ENCODE results near the gene ZHX3. TPM values are rescaled to one million over a fixed set of nuclear protein-coding genes. Genes with fewer than 3 reads are reported as not detected.

Gene ZHX3
- total and polyA plus RNA-seq, 10 of the 15 experiments (the other 5 are each of a cell fraction or from before 2014, with no cell fraction given), result 1.3 to 14.0 (median 5.0) TPM

DNA sequence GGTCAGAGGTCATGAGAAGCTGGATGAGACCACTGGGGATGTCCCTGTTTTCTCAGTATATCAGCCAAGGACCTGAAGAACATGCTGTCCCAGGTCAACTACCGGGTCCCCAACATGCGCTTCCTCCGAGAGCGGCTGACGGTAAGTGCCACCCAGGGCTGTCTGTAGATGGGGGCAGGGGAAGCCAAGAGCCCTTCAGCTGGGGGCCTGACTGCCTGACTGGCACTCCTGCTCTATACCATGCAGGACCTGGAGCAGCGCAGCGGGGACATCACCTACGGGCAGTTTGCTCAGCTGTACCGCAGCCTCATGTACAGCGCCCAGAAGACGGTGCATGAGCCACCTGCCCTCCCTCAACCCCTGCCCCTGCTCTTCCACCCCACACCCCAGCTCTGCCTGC is 155.1 kb downstream of the ZHX3 start (continued):
- TF ChIP-seq, protein P1, sequence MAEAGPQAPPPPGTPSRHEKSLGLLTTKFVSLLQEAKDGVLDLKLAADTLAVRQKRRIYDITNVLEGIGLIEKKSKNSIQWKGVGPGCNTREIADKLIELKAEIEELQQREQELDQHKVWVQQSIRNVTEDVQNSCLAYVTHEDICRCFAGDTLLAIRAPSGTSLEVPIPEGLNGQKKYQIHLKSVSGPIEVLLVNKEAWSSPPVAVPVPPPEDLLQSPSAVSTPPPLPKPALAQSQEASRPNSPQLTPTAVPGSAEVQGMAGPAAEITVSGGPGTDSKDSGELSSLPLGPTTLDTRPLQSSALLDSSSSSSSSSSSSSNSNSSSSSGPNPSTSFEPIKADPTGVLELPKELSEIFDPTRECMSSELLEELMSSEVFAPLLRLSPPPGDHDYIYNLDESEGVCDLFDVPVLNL (IDR thresholded peaks at IDR 0.05; ENCODE audit: low read depth, low read length), result no peak

DNA sequence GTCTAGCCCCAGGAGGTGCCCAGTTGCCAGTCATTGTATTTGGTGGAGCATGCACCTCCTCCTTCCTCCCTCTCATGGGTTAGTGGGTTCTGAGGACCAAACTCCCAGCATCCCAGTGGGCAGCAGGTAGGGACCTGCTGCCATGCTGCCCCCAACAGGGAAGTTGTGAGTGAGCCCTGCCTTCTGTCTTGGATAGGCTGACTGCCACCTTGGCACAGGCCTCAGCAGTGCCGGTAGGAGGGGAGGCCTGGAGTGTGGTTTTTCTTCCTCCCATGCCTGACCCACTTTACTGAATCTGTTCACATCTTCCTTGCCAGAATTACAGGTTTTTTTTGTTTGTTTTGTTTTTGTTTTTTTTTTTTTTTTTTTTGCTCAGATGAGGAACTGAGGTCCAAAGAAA is 155.6 kb downstream of the ZHX3 start:
- intact Hi-C loops (cut with micrococcal nuclease; ENCODE audit: unreplicated experiment), result no loop called here
- H3K9me3 ChIP-seq (replicated peaks; ENCODE audit: control insufficient read depth, insufficient read depth, low read length), result no peaks in the 10 kb centered on the region
- no peaks in the 10 kb centered on the region; the same call in none of the 2 replicates for H4K20me1 ChIP-seq (ENCODE audit: control insufficient read depth, insufficient read depth)
- no peak overlapping the region for H3K27ac ChIP-seq (ENCODE audit: control insufficient read depth, insufficient read depth)
- H3K4me1 ChIP-seq (ENCODE audit: control insufficient read depth, insufficient read depth, low read length), result peaks cover 19% of the 10 kb centered on the region
- 92% methylated on average over 1 of the region's 1 CpG for WGBS (ENCODE audit: insufficient coverage, insufficient replicate concordance, low lambda C conversion rate, missing lambda C conversion rate)
- no peaks in the 10 kb centered on the region for H3K27me3 ChIP-seq (replicated peaks in 1 of 2; ENCODE audit: control insufficient read depth in 2 of 2, insufficient read depth in 2 of 2, low read length in 1 of 2)
- H3K36me3 ChIP-seq (ENCODE audit: control insufficient read depth in 2 of 2, insufficient read depth in 2 of 2, low read length in 1 of 2), result peaks cover 31 to 56% of the 10 kb centered on the region in 2 experiments
- POLR2A ChIA-PET, result no interaction called here
- H3K79me2 ChIP-seq (ENCODE audit: control insufficient read depth, insufficient read depth, low read length), result peaks cover 15% of the 10 kb centered on the region
- FAIRE-seq (no peak), DNase-seq (ENCODE audit: low read depth, low spot score) (no peak), ATAC-seq (no peak)
- in situ Hi-C loops (cut with MboI), result no loop called here
- no TSS peak for BruUV-seq (replicated peaks)
- CTCF ChIA-PET, result no interaction called here
- no peak overlapping the region for H3K9ac ChIP-seq (ENCODE audit: control insufficient read depth, insufficient read depth, low read length)
- H3K4me3 ChIP-seq, result no peak overlapping the region
- SMC1A ChIA-PET (ENCODE audit: uncharacterized antibody, unreplicated experiment), result no interaction called here
- H3K4me2 ChIP-seq (ENCODE audit: control insufficient read depth, insufficient read depth), result no peak overlapping the region
- RAD21 ChIA-PET (ENCODE audit: unreplicated experiment), result no interaction called here
- H2AFZ ChIP-seq (ENCODE audit: control insufficient read depth, low read depth, low read length), result no peak overlapping the region
- TF ChIP-seq NR2F1 (conservative IDR thresholded peaks at IDR 0.05) (no peak), ATF2 (IDR thresholded peaks at IDR 0.05; ENCODE audit: low read length) (no peak), ZNF24 (IDR thresholded peaks at IDR 0.05) (no peak), FOS (IDR thresholded peaks at IDR 0.05; ENCODE audit: borderline replicate concordance, extremely low read depth, insufficient read length) (no peak), SIN3A (IDR thresholded peaks at IDR 0.05; ENCODE audit: low read depth, low read length) (no peak), TAF1 (IDR thresholded peaks at IDR 0.05; ENCODE audit: borderline replicate concordance, low read depth, low read length) (no peak), TBL1XR1 (IDR thresholded peaks at IDR 0.05; ENCODE audit: low read depth, low read length) (no peak), TCF3 (IDR thresholded peaks at IDR 0.05; ENCODE audit: borderline replicate concordance, insufficient read depth, low read depth, low read length) (no peak), BCLAF1 (IDR thresholded peaks at IDR 0.05) (no peak), KAT2A (conservative IDR thresholded peaks at IDR 0.05; ENCODE audit: control insufficient read depth, low read depth, low read length) (no peak), HCFC1 (IDR thresholded peaks at IDR 0.05; ENCODE audit: low read length) (no peak), BHLHE40 (IDR thresholded peaks at IDR 0.05; ENCODE audit: borderline replicate concordance in 1 of 2, low read depth in 2 of 2, low read length in 1 of 2) (no peak), TCF7 (IDR thresholded peaks at IDR 0.05; ENCODE audit: borderline replicate concordance) (no peak), NR2C2 (IDR thresholded peaks at IDR 0.05; ENCODE audit: borderline replicate concordance, control insufficient read depth, insufficient read length, low read depth) (no peak)
- TF ChIP-seq, protein P2, sequence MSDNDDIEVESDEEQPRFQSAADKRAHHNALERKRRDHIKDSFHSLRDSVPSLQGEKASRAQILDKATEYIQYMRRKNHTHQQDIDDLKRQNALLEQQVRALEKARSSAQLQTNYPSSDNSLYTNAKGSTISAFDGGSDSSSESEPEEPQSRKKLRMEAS (IDR thresholded peaks at IDR 0.05; ENCODE audit: low read depth, low read length), result no peak
